Mucosa of gallbladder (tissue), 1 donor: Measurements from ENCODE around the gene NBPF8. TPM values are rescaled to one million over a fixed set of nuclear protein-coding genes. Genes with fewer than 3 reads are reported as not detected.
A peak's percentile ranks its signal among the peaks of the same experiment; 100 is the strongest.
"Not testable (repeated sequence)": the region's sequence is repeated elsewhere in the genome, so short reads cannot be mapped to it uniquely, and the experiment has no call there.

Experiments
- DNase-seq: peaks from one replicate; pipeline ENCODE4 v3.0.0-alpha.2; 2020; ENCODE audit warnings: low spot score
- total RNA-seq: library from RNA; stranded (reverse); gene quantifications from one replicate; pipeline ENCODE4 v1.2.1, GENCODE V29; 2021
- donor health status: DM: no; HTN: no; CAD: no.

The NBPF8 gene, protein sequence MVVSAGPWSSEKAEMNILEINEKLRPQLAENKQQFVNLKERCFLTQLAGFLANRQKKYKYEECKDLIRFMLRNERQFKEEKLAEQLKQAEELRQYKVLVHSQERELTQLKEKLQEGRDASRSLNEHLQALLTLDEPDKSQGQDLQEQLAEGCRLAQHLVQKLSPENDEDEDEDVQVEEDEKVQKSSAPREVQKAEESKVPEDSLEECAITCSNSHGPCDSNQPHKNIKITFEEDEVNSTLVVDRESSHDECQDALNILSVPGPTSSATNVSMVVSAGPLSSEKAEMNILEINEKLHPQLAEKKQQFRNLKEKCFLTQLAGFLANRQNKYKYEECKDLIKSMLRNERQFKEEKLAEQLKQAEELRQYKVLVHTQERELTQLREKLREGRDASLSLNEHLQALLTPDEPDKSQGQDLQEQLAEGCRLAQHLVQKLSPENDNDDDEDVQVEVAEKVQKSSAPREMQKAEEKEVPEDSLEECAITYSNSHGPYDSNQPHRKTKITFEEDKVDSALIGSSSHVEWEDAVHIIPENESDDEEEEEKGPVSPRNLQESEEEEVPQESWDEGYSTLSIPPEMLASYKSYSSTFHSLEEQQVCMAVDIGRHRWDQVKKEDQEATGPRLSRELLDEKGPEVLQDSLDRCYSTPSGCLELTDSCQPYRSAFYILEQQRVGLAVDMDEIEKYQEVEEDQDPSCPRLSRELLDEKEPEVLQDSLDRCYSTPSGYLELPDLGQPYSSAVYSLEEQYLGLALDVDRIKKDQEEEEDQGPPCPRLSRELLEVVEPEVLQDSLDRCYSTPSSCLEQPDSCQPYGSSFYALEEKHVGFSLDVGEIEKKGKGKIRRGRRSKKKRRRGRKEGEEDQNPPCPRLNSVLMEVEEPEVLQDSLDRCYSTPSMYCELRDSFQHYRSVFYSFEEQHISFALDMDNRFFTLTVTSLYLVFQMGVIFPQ
- 6.0 TPM for total RNA-seq

DNA sequence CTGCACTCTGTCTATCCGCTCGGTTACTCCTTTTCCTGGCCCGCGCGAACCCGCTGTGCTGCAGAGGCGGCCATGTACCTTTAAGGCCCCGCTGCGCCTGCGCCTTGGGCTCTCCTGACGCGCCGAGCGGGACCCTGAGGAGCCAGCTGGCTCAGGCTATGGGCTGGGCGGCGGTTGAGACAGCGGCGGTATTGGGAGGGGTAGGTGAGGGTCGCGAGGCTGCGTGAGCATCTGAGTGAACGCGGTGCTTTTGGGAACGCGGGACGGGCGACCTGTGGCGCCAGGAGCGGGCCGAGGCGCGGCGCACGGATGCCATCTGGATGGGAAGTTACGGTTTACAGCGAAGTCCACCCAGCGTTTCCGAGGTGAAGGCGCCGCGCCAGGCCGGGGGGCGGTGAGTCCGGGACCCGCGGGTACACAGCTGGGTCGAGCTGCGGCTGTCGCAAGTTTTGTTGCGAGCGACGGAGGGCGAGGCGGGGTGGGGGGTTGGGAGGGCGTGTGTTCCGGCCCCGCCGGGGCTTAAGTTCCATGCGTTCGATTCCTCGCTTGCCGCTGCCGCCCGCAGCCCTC lies at the start of gene NBPF8:
Gene NBPF8 (plus strand): TSS at position 125 of the 570 bp plus-strand sequence. CDS start 21,488 bp downstream, outside the sequence.
- DNase-seq: peak; percentile 61

DNA sequence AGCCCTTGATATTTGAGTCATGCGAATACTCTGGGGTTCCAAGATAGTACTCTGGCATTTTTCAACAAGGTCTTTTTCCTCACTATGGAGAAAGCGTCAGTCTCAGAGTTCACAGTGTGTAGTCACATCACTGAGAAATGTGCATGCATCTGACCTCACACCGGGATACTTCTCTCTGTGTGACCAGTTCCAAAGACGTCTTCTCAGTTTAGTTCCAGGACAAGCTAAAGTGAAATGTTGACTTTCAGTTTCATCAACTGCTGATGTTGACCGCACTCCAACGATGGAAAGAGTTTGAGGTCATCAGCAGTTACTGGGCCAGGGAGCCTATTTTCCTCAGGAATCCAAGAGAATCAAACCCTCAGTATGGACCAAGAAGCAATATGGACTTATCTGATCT lies 47.1 kb upstream of the NBPF8 start:
- not testable (repeated sequence) for DNase-seq

DNA sequence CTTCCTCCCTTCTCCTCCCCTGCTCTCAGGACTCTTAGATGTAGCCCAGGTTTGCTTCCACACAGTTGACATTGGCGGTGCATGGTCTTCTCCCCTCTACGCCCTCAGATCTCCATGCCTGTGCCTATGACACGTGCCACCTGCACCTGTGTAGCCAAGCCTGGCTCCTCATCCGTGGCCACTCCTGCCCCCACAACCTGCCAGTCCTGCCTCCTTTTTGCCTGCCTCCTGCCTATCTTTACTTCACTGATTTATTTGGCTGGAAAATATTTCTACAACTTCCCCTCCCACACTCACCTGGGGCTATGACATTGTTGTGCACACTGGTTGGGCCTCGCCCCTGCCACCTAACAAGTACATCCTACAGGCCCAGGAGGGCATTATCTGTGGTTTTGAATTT lies 28.2 kb upstream of the NBPF8 start:
- not testable (repeated sequence) for DNase-seq

DNA sequence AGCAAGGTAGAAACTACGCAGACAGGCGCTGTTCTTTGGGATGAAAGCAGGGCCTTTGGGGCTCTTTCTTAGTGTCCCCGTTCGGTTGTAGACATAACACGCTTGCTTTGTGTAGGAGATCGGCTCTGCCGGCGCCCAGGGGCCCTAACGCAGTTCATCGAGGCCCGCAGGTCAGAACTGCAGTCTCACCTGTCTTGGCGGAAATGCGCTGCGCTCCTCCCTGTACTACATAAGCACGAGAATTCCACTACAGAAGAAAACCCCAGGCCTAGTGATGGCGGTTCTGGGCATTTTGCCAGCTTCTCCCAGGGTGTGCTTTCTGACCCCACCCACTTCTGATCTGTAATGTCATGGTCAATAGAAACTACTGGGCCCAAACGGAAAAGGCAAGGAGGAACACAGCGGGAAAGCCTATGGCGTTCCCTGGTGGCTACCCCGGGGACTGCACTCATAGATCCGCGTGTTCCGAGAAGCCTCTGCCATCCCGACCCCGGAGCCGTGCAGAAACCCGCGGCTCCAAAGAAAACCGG lies 26.2 kb upstream of the NBPF8 start:
- DNase-seq: peak; percentile 10

DNA sequence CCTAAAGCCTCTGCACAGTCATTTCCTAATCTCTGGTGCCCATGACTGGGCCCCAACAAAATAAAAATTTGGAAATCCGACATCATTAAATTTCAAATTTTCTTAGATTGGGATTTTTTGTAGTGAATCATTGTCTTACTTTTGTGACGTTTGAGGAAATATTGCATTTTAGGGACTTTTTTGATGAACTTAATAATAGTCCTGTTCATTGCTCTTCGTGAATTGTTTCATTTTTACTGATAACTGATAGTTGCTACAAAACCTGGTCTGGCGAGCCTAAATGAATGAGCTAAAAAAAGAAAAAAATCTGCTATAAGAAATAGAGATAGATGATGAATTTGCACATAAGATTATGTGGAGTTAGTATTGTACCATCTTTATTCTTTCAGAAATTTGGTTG lies 23.5 kb upstream of the NBPF8 start:
- DNase-seq: not testable (repeated sequence)

DNA sequence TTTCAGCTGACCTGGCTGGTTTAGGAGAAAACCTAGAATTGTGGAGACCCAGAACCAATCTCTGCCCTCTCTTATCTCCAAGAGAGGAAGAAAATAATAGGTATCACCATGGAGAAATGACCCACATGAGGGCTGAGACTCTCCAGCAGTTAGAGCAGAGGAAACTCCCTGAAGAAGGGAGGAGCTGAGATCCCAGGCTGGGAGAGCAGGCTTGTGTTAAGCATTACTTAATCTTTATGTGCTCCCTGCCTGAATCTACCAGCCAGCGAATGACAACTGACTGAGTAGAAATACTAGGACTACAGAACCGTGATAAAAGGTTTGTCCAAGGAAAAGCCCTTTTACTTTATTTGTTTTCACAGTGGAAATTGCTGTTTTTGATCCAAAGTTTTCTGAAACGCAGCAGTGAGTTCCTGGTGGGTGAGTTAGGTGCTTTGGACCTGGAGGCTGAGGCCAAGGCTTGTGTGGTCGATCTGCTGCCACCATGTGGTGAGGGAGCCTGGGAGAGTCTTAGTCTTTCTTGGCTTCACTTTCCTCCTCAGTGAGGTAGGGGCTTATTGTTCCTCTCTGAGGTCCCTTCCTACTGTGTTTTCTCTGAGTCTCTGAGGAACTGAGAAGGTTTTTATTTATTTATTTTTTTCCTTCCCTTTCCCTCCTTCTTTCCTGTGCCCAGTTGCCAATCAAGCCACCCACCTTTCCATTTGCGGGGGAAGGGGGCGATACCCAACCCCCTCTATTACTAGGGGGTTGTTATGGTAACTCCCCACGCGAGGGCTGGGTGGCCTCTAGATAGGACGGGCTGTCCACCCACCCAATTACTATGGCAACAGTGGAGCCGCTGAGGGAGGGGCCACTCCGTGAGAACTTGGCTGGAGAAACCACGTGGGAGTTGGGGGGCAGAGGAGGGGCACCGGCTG lies 21.3 kb upstream of the NBPF8 start:
- not testable (repeated sequence) for DNase-seq

DNA sequence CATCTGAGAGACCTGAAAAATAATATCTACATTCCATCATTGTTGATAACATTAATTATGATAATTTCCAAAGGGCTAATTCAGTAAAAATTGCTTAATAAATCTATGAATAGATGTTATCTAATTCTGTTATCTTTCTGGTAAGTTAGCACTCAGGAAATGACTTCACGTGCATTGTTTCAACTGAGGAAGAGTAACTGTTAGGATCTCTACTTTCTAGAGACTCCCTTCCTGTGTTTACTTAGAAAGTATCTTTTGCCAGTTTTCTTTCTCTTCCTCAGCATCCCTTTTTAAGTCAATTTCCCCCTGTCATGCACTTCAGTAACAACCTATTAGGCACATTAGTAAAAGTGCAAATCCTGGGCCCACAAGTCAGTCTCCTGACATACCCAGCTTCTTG lies 9.5 kb upstream of the NBPF8 start:
- DNase-seq: not testable (repeated sequence)

DNA sequence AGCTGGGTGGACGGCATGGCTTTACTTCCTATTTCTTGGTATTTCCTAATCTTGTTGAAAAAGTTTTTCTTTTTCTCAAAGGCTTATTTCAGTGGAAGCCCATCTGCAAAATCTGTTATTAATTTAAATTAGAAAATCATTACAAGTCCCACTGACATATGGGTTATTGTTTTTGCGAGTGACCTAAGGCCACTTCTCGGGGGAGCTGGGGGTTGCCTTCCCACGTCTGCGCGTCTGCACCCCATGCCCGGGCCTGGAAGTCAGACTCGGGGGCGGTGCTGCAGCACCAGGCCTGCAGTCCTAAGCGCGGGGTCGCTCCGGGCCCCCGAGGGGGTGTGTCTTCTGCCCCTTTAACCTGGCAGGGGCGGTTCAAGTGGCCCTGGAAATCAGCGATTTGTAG lies 384 bp upstream of the NBPF8 start:
- not testable (repeated sequence) for DNase-seq

DNA sequence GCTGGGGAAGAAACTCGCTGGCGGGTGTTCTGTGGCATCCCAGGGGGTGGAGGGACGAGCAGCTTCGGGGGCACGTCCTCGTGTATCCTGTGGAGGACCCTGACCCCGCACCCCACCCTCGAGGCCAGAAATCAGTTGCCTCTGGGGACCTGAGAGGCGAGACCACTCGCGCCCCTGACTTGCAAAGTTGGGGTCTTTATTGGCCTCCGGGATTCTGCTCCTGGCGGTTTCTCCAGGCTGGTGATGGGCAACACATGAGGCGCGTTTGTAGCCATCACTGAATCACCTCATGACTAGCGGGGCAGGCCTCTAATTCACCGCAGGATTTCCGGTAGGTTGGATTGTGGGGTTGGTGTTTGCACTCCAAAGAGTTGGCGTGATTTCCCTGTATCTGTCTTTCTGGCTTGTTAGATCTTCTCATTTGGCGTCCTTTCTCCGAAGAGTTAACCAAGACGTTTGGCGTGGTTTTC lies 692 bp downstream of the NBPF8 start:
- peak; percentile 36 for DNase-seq

DNA sequence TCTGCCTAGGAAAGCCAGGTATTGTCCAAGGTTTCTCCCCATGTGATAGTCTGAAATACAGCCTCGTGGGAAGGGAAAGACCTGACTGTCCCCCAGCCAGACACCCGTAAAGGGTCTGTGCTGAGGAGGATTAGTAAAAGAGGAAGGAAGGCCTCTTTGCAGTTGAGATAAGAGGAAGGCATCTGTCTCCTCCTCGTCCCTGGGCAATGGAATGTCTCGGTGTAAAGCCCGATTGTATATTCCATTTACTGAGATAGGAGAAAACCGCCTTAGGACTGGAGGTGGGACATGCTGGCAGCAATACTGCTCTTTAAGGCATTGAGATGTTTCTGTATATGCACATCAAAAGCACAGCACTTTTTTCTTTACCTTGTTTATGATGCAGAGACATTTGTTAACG lies 10.2 kb downstream of the NBPF8 start:
- not testable (repeated sequence) for DNase-seq

DNA sequence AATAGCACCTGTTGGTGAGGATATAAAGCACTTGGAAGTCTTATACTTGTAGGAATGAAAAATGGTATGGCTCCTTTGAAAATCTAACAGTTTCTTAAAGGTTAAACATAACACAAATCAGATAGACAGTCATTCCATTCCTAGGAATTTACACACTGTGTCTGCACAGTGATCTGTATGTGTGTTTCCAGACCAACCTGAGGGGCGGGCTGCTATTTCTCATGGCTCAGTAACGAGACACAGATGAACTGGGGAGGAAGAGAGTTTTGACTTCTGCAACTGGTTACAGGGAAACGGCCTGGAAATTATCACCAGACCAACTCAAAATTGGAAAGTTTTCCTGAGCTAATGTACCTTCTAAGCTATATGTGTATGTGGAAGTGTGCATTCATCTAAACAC lies 16.8 kb downstream of the NBPF8 start:
- DNase-seq: not testable (repeated sequence)

DNA sequence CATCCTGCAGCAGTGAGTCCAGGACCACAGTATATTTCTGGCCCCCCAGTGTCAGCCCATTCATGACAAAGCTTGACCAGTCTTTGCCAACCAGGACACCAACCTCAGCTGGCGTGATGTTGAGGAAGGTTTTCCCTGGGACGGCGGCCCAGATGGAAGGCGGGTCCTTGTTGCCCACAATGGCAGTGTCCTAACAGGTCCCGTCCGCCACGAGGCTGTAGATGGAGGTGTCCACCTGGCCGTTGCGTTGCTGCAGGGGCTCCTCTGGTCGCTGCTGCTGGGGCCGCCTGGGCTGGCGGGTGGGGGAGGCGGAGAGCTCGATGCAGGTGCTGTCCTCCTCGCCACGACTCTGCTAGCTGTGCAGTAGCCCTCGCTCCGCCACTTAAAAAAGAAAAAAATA lies 19.0 kb downstream of the NBPF8 start:
- not testable (repeated sequence) for DNase-seq

DNA sequence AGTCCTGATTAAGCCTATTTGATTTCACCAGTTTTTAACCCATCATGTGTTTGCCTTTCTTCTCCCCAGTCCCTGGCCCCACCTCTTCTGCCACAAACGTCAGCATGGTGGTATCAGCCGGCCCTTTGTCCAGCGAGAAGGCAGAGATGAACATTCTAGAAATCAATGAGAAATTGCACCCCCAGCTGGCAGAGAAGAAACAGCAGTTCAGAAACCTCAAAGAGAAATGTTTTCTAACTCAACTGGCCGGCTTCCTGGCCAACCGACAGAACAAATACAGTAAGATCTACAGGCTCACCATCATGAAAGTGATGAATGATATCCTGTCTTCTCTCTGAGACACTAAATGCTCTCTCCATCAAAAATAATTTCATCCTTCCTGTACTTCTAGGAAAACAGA lies 34.3 kb downstream of the NBPF8 start:
- not testable (repeated sequence) for DNase-seq

Other genes starting within 250 kb of the NBPF8 start
- gene SEC22B, start 238.5 kb upstream of the NBPF8 start, total RNA-seq: 28.8 TPM